HG03139 (cell line): Measurements from ENCODE around the gene PRKAG2.

Experiments used
- ATAC-seq: cut with Tn5 transposase; IDR thresholded peaks from one replicate; pipeline ENCODE4 v1.9.1; 2021; ENCODE audit not compliant: unreplicated experiment

The PRKAG2 gene

DNA sequence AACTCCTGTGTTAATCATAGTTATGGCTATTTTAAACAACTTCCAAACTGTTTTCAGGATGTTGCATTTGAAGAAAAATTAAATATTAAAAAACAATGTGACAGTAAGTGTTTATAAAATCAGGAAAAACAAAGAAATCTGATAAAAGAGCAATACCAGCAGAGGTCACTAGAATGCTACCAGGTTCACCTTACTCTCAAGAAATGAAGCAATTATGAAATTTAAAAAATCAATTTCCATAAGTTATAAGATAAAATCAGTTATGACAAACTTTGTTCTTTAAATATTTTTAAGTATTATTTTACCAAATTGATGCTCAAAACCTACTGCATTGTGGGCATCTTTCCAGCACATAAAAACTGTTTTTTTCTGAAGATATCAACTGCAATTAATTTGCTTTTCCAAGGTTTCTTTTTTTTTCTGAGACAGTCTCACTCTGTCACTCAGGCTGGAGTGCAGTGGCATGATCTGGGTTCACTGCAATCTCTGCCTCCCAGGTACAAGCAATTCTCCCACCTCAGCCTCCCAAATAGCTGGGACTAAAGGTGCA, 306.5 kb downstream of the PRKAG2 start:
- ATAC-seq, result no peak

DNA sequence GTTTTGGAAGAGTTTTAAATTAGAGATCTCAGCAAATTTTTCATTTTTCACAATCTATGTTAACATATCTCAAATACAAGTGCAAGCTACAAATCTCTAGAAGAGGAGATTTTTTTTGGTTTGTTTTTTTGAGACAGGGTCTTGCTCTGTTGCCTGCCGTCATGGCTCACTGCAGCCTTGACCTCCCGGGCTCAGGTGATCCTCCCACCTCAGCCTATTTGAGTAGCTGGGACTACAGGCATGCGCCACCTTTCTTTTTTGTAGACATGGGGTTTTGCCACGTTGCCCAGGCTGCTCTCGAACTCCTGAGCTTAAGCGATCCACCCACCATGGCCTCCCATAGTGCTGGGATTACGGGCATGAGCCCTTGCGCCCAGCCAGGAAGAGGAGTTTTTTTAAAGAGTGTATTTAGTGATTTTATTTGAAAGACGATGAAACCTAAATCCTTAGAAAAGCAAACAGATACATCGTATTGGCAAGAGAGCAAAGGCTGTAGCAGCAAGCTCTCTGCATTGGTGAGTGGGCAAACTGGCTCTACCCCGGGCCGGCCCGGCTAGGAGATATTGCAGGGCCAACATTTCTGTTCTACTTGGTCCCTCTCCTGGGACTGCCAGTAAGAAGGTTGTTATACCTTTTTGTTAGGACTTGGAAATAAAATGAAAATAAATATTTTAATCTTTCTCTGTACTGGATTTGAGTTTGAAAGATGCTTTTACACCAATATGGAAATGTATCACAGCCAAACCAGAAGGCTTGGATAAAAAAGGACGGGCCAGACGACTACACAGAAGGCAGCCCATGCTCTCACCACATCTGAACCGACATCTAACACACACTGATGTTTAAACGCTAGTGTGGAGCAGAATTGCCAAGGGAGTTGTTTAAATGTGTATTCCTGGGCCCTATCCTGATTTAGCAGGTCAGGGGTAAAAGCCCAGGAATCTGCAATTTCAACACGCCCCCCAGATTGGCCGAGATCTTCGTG, 307.7 kb downstream of the PRKAG2 start:
- ATAC-seq, result no peak

DNA sequence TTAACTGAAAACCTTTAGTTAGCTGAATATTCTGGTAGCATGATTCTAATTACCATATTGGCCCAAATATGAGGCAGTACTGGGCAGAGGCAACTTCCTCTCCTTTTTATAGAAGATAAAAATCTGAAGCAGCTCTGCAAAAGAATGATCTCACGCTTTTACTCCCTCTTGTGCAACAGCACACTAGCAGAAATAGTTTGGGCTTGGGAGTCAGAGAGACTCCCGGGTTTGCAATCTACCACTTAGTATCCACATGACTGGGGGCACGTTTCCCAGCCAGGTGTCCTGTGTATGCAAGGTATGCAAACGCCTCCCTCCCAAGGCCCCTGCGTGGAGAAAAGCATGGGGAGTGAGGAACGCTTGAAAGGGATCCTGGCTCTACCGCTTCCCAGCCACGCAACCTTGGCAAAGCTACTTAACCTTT, 310.0 kb downstream of the PRKAG2 start:
- no peak for ATAC-seq

DNA sequence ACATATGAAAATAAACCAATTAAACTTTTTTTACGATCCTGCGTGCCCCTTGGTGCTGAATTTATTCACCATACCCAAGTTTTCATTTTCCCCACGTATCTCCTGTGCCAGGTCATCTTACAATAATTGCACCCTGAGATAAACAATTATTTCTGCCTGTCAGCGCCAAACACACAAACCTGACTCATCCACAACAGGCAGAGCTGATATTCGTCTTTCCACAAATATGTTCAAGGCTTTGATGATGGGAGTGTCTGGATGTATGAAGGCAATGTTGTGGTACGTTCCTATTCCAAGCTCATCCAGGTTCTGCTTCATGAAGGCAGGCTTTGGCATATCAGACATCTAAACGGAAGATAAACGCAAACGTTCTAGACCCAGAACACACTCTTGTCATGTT, 311.4 kb downstream of the PRKAG2 start:
- no peak for ATAC-seq

DNA sequence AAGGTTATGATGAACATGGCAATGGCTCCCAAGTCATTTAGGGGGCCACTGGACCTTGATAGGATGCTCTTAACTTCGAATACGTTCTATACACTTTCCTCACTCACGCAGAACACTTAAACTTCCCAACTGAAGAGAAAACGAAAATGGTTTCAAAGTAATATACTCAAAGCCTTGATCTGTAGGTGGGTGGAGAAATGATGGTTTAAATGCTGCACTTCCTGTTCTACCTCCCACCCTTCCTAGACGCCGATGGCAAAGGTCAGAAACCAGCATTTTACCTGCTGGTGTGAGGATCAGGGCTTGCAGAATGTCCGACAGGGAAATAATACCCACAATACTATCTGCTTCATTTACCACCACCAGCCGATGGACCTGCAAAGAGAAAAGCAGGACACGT, 316.7 kb downstream of the PRKAG2 start:
- no peak for ATAC-seq

DNA sequence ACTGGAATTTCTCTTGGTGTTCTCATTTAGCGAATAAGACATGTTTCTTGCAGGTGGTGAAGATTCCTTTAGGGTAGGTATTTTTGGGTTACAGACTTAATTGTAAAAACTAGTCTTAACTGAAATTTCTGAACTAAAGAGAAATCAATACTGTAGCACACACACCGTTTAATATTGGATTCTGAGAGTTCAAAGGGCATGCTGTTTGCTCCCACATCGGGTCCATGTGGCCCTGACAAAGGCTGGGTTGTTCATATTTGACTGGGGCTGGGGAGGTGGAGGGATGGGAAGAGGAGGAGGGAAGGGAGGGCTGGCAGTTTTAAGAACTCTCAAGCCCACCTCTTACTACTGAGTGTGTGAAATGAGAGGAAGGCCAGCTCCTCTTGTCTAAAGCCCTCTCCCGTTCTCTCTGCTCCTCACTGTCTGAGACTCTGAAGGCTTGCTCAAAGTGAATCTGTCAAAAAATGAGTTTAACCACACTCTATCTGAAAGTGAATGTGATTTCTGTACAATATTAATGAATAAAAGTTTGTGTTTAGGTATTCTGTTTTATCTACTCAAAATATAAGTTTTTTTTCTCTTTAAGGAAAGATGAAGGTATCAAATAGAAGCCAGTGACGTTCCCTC, 317.2 kb downstream of the PRKAG2 start:
- no peak for ATAC-seq

DNA sequence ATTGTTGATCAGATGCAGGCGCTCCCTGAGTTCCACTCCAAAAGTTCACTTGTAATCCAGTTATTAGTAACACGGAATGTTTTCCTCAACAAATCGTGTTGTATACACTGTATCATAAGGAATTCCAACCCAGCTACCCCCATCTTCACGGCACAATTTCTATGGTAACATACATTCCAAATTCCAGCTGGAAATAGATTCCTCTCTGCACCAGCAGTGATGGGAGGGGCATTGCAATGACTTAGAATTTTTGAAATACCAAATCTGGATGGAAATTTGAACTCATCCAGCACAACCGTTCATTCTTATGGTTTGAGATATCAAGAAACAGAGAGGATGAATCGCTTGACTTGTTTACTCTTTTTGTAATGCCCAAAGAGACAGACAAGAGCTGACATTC, 318.3 kb downstream of the PRKAG2 start:
- ATAC-seq, result no peak

DNA sequence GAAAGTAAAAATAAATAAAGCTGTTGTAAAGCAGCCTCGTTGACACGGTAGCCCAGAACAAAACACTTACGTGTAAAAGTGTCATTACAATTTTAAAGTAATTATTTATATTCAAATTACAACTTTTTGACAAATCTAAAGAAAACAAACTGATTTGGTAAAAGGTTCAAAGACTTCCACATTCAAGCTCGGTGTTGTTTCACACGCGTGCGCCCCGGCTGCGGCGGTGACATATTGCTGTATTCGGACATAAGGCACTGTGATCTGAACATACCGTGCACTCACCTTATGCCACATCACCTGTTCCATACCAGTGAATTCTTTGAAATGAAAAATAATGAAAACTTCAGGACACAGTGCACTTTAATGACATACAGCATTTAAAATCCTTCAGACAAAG, 320.3 kb downstream of the PRKAG2 start:
- no peak for ATAC-seq

DNA sequence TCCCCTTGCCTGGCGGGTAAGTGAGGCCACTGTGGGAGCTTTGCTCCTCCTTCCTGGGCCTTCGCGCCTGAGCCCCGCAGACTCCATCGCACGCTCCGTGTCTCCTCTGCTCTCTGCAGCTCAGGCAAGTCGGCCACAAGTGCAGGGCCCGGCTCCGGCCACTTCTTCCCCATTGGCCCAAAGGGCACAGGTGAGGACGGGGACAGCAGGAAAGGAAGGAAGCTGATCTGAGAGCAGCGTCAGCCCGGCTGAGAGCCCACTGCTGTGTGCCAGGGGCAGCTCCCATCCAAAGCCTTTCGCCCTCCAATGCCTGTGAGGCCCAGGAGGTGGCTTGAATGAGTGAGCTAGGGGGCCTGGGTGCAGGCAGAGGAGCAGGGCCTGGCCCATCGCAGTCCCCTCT, 323.6 kb downstream of the PRKAG2 start:
- no peak for ATAC-seq

DNA sequence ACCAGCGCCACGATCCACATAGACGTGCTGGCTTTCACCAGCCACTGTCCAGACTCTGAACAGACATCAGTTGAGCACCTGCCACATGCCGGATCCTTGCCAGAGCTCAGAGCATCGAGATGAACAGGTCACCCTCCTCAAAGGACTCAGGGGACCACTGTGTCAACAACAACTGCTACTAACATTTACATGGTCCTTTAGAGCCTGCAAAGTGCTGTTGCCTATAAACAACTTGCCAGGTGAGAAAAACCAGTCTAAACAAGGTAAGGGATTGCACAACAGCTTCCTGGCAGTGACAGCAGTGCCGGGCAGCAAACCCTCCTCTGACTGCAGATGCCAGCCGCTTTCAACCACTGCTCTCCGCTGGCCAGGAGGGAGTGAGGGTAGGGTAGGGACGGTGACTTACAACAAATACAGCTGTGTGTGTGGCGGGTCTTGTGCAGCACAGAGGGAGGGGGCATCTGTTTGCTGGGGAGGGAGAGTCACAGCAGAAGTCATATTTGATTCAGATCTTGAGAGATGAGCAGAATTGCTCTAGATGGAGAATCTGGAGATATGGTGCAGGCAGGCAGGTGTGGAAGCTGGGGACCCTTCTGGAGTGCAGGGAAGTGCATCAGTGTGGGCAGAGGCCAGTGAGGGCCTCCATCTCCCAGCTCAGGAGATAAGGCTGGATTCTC, 324.4 kb downstream of the PRKAG2 start:
- ATAC-seq, result no peak

DNA sequence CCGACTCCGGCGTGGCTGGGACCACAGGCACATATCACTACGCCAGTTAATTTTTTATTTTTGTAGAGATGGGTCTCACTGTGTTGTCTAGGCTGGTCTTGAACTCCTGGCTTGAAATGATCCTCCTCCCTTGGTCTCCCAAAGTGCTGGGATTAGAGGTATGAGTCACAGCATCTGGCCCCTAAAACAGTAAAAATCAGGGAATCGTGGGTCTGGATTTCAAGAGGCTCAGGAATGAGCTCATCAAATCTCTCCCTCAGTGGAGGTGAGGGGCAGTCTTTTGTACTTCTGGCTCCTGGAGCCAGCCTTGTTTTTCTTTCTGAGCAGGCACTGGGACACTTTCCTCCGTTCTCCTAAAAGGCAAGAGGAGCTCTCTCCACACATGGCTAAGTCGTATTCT, 325.1 kb downstream of the PRKAG2 start:
- no peak for ATAC-seq

DNA sequence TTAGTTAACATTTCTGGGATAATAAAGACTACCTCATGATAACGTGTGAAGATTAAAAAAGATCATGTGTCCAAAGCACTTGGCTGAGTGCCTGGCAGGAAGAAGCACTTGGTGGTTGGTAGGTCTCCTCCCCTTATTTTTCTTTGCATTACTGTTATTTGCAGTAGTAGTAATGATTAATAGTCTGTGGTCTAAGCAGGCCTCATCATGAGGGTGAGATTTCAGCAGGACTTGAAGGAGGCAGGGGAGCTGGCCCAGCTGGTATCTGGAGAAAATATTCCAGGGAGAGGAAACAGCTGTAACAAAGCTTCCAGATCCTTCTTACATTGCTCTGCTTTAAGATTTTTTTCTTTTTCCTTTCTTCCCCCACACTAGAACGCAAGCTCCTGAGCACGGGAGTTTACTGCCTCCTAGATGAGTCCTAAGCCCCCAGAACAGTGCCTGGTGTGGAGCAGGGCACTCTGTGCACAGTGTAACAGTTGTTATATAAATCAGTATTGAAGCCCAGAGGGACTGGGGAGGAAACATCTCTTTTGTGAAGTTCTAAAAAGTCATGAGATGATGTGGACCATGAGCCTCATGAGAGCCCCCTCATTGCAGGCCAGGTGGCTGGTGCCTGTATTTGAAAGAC, 326.1 kb downstream of the PRKAG2 start:
- peak; percentile 56 for ATAC-seq

DNA sequence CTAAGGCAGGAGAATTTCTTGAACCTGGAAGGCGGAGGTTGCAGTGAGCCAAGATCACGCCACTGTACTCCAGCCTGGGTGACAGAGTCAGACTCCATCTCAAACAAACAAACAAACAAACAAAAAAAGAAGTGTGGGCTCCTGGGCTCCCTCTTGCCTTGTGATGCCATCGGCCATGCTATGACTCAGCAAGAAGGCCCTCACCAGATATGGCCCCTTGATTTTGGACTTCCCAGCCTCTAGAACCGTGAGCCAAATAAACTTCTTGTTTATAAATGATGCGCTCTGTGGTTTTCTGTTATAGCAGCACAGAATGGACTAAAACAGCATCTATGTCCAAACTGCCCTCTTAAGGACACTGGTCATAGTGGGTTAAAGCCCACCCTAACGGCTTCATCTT, 327.3 kb downstream of the PRKAG2 start:
- ATAC-seq, result no peak

DNA sequence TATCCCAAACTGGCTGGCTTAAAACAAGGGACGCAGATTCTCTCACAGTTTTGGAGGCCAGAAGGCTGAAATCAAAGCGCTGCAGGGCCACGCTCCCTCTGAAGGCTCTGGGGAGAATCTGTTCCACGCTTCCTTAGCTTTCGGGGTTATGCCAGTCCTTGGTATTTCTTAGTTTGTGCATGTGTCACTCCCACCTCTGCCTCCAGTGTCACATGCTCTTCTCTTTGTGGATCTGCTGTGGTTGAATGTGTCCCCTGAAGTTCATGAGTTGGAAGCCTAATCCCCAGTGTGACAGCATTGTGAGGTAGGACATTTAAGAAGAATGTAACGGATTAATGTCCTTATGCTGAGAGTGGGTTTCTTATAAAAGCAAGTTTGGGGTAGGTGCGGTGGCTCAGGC, 327.8 kb downstream of the PRKAG2 start:
- ATAC-seq, result no peak

DNA sequence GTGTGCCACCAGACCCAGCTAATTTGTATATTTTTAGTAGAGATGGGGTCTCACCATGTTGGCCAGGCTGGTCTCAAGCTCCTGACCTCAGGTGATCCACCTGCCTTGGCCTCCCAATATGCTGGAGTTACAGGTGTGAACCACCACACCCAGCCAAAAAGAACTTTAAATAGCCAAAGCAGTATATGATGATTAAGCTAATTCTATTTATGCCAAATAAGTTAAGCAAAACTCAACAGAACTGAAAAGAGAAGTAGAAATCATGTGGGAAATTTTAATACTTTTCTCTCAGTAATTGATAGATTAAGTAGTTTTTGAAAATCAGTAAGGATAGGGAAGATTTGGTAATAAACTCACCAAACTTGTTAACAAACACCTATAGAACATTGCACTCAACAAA, 332.7 kb downstream of the PRKAG2 start:
- ATAC-seq, result no peak

DNA sequence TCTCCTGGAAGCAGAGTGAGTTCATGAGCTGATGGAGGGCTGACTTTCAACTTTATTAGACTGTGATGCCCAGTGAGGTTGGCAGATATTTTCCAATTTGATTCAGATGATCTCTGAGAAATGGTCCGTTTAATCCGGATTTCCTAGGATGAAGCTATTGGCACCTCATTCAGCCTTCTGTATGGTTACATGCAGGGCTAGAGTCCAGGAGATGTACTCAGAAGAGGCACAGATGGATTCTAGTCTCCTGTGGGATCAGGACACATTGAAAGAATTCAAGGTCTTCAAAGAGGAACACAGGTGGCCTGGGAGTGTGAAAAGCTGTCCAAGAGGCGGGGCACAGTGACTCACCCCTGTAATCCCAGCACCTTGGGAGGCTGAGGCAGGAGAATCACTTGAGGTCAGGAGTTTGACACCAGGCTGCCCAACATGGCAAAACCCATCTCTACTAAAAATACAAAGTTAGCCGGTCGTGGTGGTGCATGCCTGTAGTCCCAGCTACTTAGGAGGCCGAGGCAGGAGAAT, 334.2 kb downstream of the PRKAG2 start:
- ATAC-seq, result no peak

DNA sequence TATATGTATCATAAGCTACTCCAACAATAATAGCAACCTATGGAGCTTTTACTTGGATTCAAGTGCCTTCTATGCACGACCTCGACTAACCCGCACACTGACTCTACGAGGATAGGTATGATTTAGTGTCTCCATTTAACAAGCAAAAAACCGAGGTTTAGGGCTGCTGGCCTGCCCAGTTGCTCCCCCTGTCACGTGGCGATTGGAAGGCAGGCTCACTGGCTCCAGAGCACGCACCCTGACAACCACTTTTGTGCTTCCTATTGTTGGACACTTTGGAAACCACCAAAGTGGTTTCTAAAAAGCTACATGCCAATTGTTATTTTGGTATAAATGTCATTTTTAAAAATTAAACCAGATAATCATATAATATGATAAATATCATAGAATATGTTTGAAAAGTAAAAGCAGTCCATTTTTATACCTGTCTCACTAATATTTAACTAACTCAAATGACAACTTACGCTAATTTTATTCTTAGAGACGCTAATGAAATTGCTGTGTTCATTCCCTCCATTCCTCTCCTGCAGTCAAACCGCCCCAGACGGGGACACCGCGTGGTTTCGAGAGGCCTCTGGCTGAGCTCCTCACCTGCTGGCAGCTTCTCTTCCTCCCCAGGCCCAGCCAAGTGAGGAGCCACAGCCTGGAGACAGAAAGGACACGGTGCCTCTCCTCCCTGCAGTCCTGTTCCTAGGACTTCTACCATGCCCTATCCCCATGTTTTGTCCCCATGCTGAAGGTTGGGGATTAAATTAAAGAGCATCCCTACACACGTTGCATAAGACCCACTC, 335.0 kb downstream of the PRKAG2 start:
- no peak for ATAC-seq

DNA sequence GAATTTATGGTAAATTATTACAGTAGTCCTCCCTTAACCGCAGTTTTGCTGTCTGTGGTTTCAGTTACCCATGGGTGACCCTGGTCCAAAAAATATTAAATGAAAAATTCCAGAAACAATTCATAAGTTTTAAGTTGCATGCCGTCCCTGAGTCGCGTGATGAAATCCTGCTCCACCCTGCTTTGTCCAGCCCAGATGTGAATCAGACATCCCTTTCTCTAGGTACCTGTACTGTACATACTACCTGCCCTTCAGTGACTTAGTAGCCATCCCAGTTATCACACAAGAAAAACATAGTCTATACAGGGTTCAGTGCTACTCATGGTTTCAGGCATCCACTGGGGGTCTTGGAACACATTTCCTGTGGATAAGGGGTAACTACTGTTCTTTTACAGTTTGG, 336.8 kb downstream of the PRKAG2 start:
- ATAC-seq, result no peak

DNA sequence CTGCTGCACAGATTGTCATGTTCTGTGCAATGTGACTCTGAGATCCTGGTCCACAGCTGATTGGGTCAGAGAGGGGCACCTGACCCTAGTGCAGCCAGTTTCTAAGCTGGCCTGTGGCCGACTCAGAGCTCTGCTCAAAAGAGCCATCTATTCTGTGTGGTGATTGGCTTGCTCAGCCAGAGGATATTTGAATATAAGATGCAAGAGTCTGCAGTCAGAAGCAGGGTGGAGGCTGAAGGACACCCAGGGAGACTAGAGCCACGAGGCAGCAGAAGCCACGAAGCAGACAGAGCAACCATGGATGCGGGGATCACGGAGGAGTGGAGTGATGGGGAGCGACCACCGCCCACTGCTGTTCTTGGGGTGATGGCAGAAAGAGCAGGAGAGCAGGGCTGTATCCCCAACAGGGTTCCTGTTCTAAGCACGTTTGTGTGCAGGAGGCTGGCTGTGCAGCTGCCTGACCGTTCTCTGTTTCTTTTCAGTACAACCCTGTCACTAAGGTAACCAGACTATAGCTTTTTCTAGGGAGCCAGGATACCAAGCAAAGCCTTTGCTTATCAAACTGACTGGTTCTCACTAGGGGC, 337.7 kb downstream of the PRKAG2 start:
- no peak for ATAC-seq
